Lower lobe of right lung (tissue), 2 donors: ENCODE data around the gene SORCS2. TPM values are rescaled to one million over a fixed set of nuclear protein-coding genes. Genes with fewer than 3 reads are reported as not detected.
A peak's percentile ranks its signal among the peaks of the same experiment; 100 is the strongest.

ENCODE experiments used
- ATAC-seq, 2 donors: fragments of 200-7000 bp; cut with Tn5 transposase; one replicate each; pipeline ENCODE4 v1.9.1; 2020 to 2022; ENCODE audit warnings: mild to moderate bottlenecking in 2 of 2, moderate library complexity in 2 of 2
- DNase-seq: peaks from one replicate; pipeline ENCODE4 v3.0.0-alpha.2; 2020
- H3K27ac ChIP-seq: fragments of 200-600 bp; one replicate; pipeline ENCODE4 v1.8.0; 2022
- H3K27me3 ChIP-seq: fragments of 200-600 bp; one replicate; pipeline ENCODE4 v1.8.0; 2022; ENCODE audit warnings: low read depth
- H3K36me3 ChIP-seq: fragments of 200-600 bp; one replicate; pipeline ENCODE4 v1.8.0; 2022; ENCODE audit warnings: mild to moderate bottlenecking
- H3K4me1 ChIP-seq: fragments of 200-600 bp; one replicate; pipeline ENCODE4 v1.8.0; 2022
- H3K4me3 ChIP-seq: fragments of 200-600 bp; one replicate; pipeline ENCODE4 v1.8.0; 2022; ENCODE audit warnings: mild to moderate bottlenecking
- H3K9me3 ChIP-seq: fragments of 200-600 bp; one replicate; pipeline ENCODE4 v1.8.0; 2022
- intact Hi-C: fragments of 100-400 bp; cut with DNase I; formaldehyde crosslinking; loops from one replicate; pipeline ENCODE4 v1.11.0; 2022
- total RNA-seq: library from RNA; stranded (reverse); fragmentation: NEBNext Ultra II Directional; extraction: Animal tissue kit (Norgen Biotek cat#: 25700); gene quantifications from one replicate; pipeline ENCODE4 v1.2.1, GENCODE V29; 2021
- TF ChIP-seq, protein P1 (sequence below): fragments of 200-600 bp; IDR thresholded peaks from one replicate; pipeline ENCODE4 v1.8.0; 2022; ENCODE audit warnings: antibody characterized with exemption, mild to moderate bottlenecking
- donor health status: DM: no; HTN: yes; CAD: no; lungs with severe emphysema.

Gene SORCS2
- total RNA-seq, 1 donor from 2014 or later = 5.8 TPM

DNA sequence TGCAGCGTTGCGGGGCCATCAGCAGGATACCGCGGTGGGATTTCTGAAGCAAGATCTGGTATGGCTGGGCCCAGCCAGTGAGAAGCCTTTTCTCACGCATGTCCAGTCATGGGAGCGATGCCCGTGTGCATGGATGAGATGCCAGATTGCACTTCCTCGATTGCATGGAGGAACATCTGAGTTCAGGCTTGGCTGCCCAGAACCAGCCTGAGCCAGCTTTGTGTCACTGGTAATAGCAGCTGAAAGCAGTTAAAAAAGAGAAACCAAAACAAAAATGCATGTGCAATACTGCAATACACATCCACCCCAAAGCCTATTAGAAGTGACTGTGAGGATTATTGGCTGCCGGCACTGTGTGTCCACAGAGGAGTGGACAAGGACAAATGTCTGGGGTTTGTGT, 183.1 kb downstream of the SORCS2 start:
- ATAC-seq (peak in 1 of 2 donors; percentile 22), DNase-seq (peak; percentile 39)
- H3K9me3 ChIP-seq = no peaks in the 10 kb centered on the region
- intact Hi-C loops = no loop called here
- no peak overlapping the region for H3K27ac ChIP-seq
- no peaks in the 10 kb centered on the region for H3K4me1 ChIP-seq
- H3K4me3 ChIP-seq = no peak overlapping the region
- TF ChIP-seq, protein P1, sequence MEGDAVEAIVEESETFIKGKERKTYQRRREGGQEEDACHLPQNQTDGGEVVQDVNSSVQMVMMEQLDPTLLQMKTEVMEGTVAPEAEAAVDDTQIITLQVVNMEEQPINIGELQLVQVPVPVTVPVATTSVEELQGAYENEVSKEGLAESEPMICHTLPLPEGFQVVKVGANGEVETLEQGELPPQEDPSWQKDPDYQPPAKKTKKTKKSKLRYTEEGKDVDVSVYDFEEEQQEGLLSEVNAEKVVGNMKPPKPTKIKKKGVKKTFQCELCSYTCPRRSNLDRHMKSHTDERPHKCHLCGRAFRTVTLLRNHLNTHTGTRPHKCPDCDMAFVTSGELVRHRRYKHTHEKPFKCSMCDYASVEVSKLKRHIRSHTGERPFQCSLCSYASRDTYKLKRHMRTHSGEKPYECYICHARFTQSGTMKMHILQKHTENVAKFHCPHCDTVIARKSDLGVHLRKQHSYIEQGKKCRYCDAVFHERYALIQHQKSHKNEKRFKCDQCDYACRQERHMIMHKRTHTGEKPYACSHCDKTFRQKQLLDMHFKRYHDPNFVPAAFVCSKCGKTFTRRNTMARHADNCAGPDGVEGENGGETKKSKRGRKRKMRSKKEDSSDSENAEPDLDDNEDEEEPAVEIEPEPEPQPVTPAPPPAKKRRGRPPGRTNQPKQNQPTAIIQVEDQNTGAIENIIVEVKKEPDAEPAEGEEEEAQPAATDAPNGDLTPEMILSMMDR = no peak
- H3K27me3 ChIP-seq = peaks cover 5% of the 10 kb centered on the region
- no peaks in the 10 kb centered on the region for H3K36me3 ChIP-seq

DNA sequence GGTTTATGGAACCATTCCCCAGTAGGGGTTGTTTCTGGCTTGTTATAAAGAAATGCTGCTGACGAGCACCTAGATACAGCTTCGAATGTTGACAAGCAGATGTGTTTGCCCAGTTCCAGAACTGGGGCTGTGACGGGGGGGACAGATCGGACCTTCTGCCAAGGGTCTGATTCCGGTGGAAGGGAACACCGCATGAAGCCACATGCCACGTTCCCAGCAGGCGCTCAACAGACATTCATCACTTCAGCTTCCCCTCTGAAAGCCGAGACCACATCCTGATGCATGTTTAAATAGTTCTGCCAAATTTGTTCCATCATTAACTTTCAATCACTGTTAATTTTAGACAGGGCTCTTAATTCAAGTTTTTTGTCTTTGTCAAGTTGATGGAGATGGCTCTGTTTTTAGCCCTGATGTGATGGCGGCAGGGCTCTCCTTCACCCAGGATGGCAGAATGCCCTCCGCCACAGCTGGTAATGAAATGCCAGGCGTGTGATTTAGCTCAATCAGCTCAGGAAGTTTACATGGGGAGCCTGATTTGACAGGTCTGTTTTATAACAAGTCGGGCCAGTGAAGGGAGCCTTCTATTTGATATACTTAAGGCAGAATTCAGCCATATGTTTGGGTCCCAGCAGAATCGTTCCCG, 185.0 kb downstream of the SORCS2 start:
- DNase-seq = no peak
- H3K27me3 ChIP-seq = peaks cover 5% of the 10 kb centered on the region
- TF ChIP-seq, protein P1 = no peak
- H3K4me1 ChIP-seq = no peaks in the 10 kb centered on the region
- no peak overlapping the region for H3K4me3 ChIP-seq
- ATAC-seq = no peak
- no peaks in the 10 kb centered on the region for H3K36me3 ChIP-seq
- H3K9me3 ChIP-seq = no peaks in the 10 kb centered on the region
- intact Hi-C loops = no loop called here
- no peak overlapping the region for H3K27ac ChIP-seq

DNA sequence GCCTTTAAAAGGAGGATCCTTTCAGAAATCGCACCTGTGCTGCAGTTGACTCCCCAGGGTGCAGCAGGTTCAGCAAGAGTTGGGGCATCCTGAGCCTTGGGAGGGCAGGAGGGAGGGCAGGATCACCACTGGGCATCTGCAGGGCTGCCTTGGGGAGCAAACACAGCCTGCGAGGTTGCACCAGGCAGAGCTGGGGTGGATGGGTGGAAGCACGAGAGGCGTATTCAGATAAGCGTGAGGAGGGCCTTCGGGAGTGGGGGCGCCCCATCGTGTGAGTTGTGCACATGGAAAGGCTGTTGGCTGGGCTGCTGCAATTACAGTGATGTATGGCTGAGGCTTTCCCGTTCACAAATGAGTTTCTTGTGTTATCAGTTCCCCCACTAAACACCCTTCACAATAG, 186.8 kb downstream of the SORCS2 start:
- intact Hi-C loops = no loop called here
- H3K4me1 ChIP-seq = no peaks in the 10 kb centered on the region
- peaks cover 5% of the 10 kb centered on the region for H3K27me3 ChIP-seq
- H3K27ac ChIP-seq = no peak overlapping the region
- no peaks in the 10 kb centered on the region for H3K9me3 ChIP-seq
- H3K36me3 ChIP-seq = no peaks in the 10 kb centered on the region
- DNase-seq (no peak), ATAC-seq (no peak)
- TF ChIP-seq, protein P1 = no peak
- H3K4me3 ChIP-seq = no peak overlapping the region

DNA sequence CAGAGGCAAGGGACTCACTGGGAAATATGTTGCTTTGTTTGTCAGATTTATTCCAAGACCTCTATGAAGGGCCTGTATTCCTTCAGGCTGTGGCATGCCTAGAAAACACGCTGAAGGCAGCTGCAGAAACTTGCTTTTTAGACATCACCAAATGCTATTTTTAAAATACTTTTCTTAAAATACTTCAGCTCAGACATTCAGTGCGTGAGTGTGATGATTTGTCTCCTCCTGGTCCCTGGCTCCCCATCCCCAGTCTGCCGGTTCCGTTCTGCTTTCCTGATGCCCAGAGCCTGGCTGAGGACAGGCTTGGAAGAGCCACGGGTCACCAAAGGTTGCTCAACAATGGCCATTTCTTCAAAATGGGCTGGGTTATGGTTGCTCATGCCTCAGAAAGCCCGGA, 187.4 kb downstream of the SORCS2 start:
- H3K36me3 ChIP-seq = no peaks in the 10 kb centered on the region
- H3K4me1 ChIP-seq = no peaks in the 10 kb centered on the region
- no peak for ATAC-seq
- intact Hi-C loops = no loop called here
- no peak for DNase-seq
- TF ChIP-seq, protein P1 = no peak
- H3K4me3 ChIP-seq = no peak overlapping the region
- no peak overlapping the region for H3K27ac ChIP-seq
- no peaks in the 10 kb centered on the region for H3K9me3 ChIP-seq
- H3K27me3 ChIP-seq = peaks cover 5% of the 10 kb centered on the region

DNA sequence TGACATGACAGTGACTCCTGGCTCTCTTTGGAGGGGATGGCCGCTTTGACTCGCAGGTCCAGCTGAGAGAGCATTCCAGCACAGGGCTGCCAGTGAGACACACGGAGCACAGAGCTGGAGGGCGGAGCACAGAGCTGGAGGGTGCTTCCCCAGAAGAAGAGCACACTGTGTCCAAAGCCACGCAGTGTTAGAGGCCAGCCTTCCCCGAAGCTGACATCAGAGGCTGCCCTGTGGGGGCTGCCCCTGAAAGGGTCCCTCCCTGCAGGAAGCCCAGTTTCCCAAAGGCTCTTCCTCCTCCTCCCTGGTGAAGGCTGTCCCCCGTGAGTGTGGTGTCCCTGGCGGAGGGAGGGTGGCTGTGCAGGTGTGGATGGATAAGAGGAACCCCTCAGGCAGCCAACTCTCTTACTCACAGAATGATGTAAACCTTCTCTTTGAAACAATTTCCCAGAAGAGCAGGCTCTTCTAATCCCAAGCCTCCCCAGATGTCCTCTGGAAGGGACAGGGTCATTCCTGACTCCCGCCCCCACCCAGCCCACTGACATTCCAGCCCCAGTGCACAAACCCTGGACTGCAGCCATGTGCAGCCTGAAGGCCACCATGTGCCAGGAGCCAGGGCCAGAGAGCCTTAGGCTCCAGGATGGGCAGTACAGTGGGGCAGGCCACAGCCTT, 189.0 kb downstream of the SORCS2 start:
- Histone ChIP-seq H3K36me3 (no peaks in the 10 kb centered on the region), H3K4me3 (no peak overlapping the region), H3K9me3 (no peaks in the 10 kb centered on the region), H3K4me1 (no peaks in the 10 kb centered on the region), H3K27ac (no peak overlapping the region), H3K27me3 (peaks cover 5% of the 10 kb centered on the region)
- intact Hi-C loops = no loop called here
- TF ChIP-seq, protein P1 = no peak
- DNase-seq (peak; percentile 32), ATAC-seq (peak; percentile 25 to 29)
